Peyer's patch (tissue), 4 donors: ENCODE results near the gene ANKRD44.

Experiments
- CTCF ChIP-seq, 6 experiments: fragments of 450-650 bp in 4 of 6; fragments of 200-600 bp in 2 of 6; sonication (generic) in 1 of 6; IDR thresholded peaks; one replicate each; pipeline ENCODE4 v1.5.1; 2017 to 2019; ENCODE audit warnings: antibody characterized with exemption in 6 of 6, mild to moderate bottlenecking in 3 of 6, moderate library complexity in 1 of 6
- POLR2A ChIP-seq, 2 donors: fragments of 450-650 bp; IDR thresholded peaks; one replicate each; pipeline ENCODE4 v1.5.1; 2017; ENCODE audit warnings: antibody characterized with exemption in 2 of 2, mild to moderate bottlenecking in 2 of 2, moderate library complexity in 2 of 2

GRCh38 chr2:197327073-197327471, 16.5 kb upstream of the ANKRD44 start:
- TF ChIP-seq CTCF (IDR thresholded peaks at IDR 0.05) (no peak), POLR2A (IDR thresholded peaks at IDR 0.05) (no peak)
